HEK293 (cell line): ENCODE data around the gene PHKB.

Experiments used
- CTCF ChIA-PET: fragments of 350-600 bp; formaldehyde crosslinking; extraction: SDS; loops from one replicate; lab custom pipeline; 2021; ENCODE audit warnings: antibody characterized with exemption; lab: Yijun Ruan, JAX
- POLR2A ChIA-PET: fragments of 300-600 bp; formaldehyde crosslinking; extraction: SDS; loops from one replicate; lab custom pipeline; 2020; ENCODE audit warnings: antibody characterized with exemption, inconsistent platforms; lab: Yijun Ruan, JAX
- H3K27ac ChIP-seq: fragments of 200-500 bp; sonication (Bioruptor generic); 2 replicates; pipeline ENCODE4 v1.5.1; 2014; ENCODE audit warnings: low read depth, low read length, control low read depth, inconsistent platforms; ENCODE audit errors: extremely low read depth
- H3K36me3 ChIP-seq, 2 experiments: fragments of 200-500 bp in 1 of 2; sonication (Bioruptor generic) in 1 of 2; 1 replicate in 1 of 2; 2 replicates in 1 of 2; pipeline ENCODE4 v1.5.1; 2014 to 2017; ENCODE audit warnings: inconsistent platforms in 2 of 2, low read length in 2 of 2; ENCODE audit not compliant: control insufficient read depth in 2 of 2, insufficient read depth in 1 of 2
- H3K4me1 ChIP-seq: fragments of 200-500 bp; sonication (Bioruptor generic); 2 replicates; pipeline ENCODE4 v1.5.1; 2014; ENCODE audit warnings: mild to moderate bottlenecking, low read length, inconsistent platforms; ENCODE audit not compliant: control insufficient read depth, insufficient read depth
- H3K4me3 ChIP-seq: 2 replicates; pipeline ENCODE4 v1.5.1; 2011; ENCODE audit warnings: low read depth, mild to moderate bottlenecking, control low read depth, low read length, moderate library complexity
- H3K9me3 ChIP-seq: fragments of 200-500 bp; sonication (Bioruptor generic); 2 replicates; pipeline ENCODE4 v1.5.1; 2014; ENCODE audit warnings: low read depth, low read length, inconsistent platforms; ENCODE audit not compliant: control insufficient read depth, insufficient read depth
- BCL11A ChIP-seq: fragments of 450-650 bp; formaldehyde crosslinking; IDR thresholded peaks from 2 replicates; pipeline ENCODE4 v1.5.1; 2016; ENCODE audit warnings: low read depth, missing biosample characterization, missing genetic modification characterization
- BCL6B ChIP-seq: fragments of 450-650 bp; formaldehyde crosslinking; IDR thresholded peaks from 2 replicates; pipeline ENCODE4 v1.5.1; 2017; ENCODE audit warnings: missing biosample characterization, missing genetic modification characterization
- GFI1B ChIP-seq: fragments of 450-650 bp; formaldehyde crosslinking; IDR thresholded peaks from 2 replicates; pipeline ENCODE4 v1.5.1; 2016; ENCODE audit warnings: missing biosample characterization, missing genetic modification characterization
- KLF16 ChIP-seq: fragments of 450-650 bp; formaldehyde crosslinking; IDR thresholded peaks from 2 replicates; pipeline ENCODE4 v1.5.1; 2017; ENCODE audit warnings: missing biosample characterization, missing genetic modification characterization
- KLF9 ChIP-seq: fragments of 450-650 bp; formaldehyde crosslinking; IDR thresholded peaks from 2 replicates; pipeline ENCODE4 v1.5.1; 2016; ENCODE audit warnings: missing biosample characterization, missing genetic modification characterization, low read depth
- SALL2 ChIP-seq: fragments of 450-650 bp; formaldehyde crosslinking; IDR thresholded peaks from 2 replicates; pipeline ENCODE4 v1.5.0; 2017; ENCODE audit warnings: missing biosample characterization, mild to moderate bottlenecking, missing genetic modification characterization, borderline replicate concordance
- SP7 ChIP-seq: fragments of 450-650 bp; formaldehyde crosslinking; IDR thresholded peaks from 2 replicates; pipeline ENCODE4 v1.5.1; 2016; ENCODE audit warnings: missing biosample characterization, missing genetic modification characterization
- ZFP37 ChIP-seq: fragments of 450-650 bp; formaldehyde crosslinking; IDR thresholded peaks from 2 replicates; pipeline ENCODE4 v1.5.1; 2016; ENCODE audit warnings: missing biosample characterization, missing genetic modification characterization
- ZFP41 ChIP-seq: fragments of 450-650 bp; formaldehyde crosslinking; IDR thresholded peaks from 2 replicates; pipeline ENCODE4 v1.5.1; 2016; ENCODE audit warnings: missing biosample characterization, missing genetic modification characterization, borderline replicate concordance
- ZNF132 ChIP-seq: fragments of 450-650 bp; formaldehyde crosslinking; IDR thresholded peaks from 2 replicates; pipeline ENCODE4 v1.5.1; 2017; ENCODE audit warnings: missing biosample characterization, missing genetic modification characterization, borderline replicate concordance
- ZNF202 ChIP-seq: fragments of 450-650 bp; formaldehyde crosslinking; IDR thresholded peaks from 2 replicates; pipeline ENCODE4 v1.5.1; 2016; ENCODE audit warnings: missing biosample characterization, missing genetic modification characterization, borderline replicate concordance
- ZNF311 ChIP-seq: fragments of 450-650 bp; formaldehyde crosslinking; IDR thresholded peaks from 2 replicates; pipeline ENCODE4 v1.5.1; 2017; ENCODE audit warnings: missing biosample characterization, missing genetic modification characterization, borderline replicate concordance
- ZNF341 ChIP-seq: fragments of 450-650 bp; formaldehyde crosslinking; IDR thresholded peaks from 2 replicates; pipeline ENCODE4; 2016; ENCODE audit warnings: low read depth, missing biosample characterization, missing genetic modification characterization
- ZNF366 ChIP-seq: fragments of 450-650 bp; formaldehyde crosslinking; conservative IDR thresholded peaks from 2 replicates; pipeline ENCODE4 v1.5.1; 2016; ENCODE audit warnings: missing biosample characterization, missing genetic modification characterization
- ZNF473 ChIP-seq: fragments of 450-650 bp; formaldehyde crosslinking; IDR thresholded peaks from 2 replicates; pipeline ENCODE4 v1.5.1; 2017; ENCODE audit warnings: missing biosample characterization, missing genetic modification characterization
- ZNF501 ChIP-seq: fragments of 450-650 bp; formaldehyde crosslinking; IDR thresholded peaks from 2 replicates; pipeline ENCODE4 v1.5.1; 2016; ENCODE audit warnings: missing biosample characterization, missing genetic modification characterization
- ZNF518A ChIP-seq: fragments of 450-650 bp; formaldehyde crosslinking; conservative IDR thresholded peaks from 2 replicates; pipeline ENCODE4 v1.5.1; 2016; ENCODE audit warnings: low read depth, missing biosample characterization, missing genetic modification characterization
- ZNF692 ChIP-seq: fragments of 450-650 bp; formaldehyde crosslinking; IDR thresholded peaks from 2 replicates; pipeline ENCODE4 v1.5.1; 2016; ENCODE audit warnings: missing biosample characterization, missing genetic modification characterization
- ZNF701 ChIP-seq: fragments of 450-650 bp; formaldehyde crosslinking; IDR thresholded peaks from 2 replicates; pipeline ENCODE4 v1.5.1; 2016; ENCODE audit warnings: missing biosample characterization, missing genetic modification characterization
- ZNF76 ChIP-seq: fragments of 450-650 bp; formaldehyde crosslinking; IDR thresholded peaks from 2 replicates; pipeline ENCODE4; 2016; ENCODE audit warnings: low read depth, missing biosample characterization, missing genetic modification characterization, borderline replicate concordance
- ZNF791 ChIP-seq: fragments of 450-650 bp; formaldehyde crosslinking; IDR thresholded peaks from 2 replicates; pipeline ENCODE4 v1.5.1; 2016; ENCODE audit warnings: missing biosample characterization, missing genetic modification characterization
- TF ChIP-seq, protein P1 (sequence below): fragments of 450-650 bp; formaldehyde crosslinking; IDR thresholded peaks from 2 replicates; pipeline ENCODE4 v1.5.1; 2016; ENCODE audit warnings: missing biosample characterization, missing genetic modification characterization
- TF ChIP-seq, protein P2 (sequence below): fragments of 450-650 bp; formaldehyde crosslinking; IDR thresholded peaks from 2 replicates; pipeline ENCODE4 v1.5.1; 2016; ENCODE audit warnings: missing biosample characterization, missing genetic modification characterization

The PHKB gene

GRCh38 chr16:47460711-47461597 is at the start of gene PHKB, which contains the start of gene ITFG1 (continued):
- TF ChIP-seq ZNF692 (tag by site-specific recombination) (0 out of 2 replicates have a peak, but pooled peaks have one; percentile 50), ZNF501 (tag by site-specific recombination) (0 out of 2 replicates have a peak, but pooled peaks have one; percentile 23), ZNF76 (tag by site-specific recombination) (peak; percentile 45; the same call in 1 of the 2 replicates), ZNF341 (tag by site-specific recombination) (peak; percentile 73), KLF16 (tag by site-specific recombination) (peak; percentile 69), GFI1B (tag by site-specific recombination) (no peak), ZFP37 (tag by site-specific recombination) (0 out of 2 replicates have a peak, but pooled peaks have one; percentile 29), ZNF518A (tag by site-specific recombination) (0 out of 2 replicates have a peak, but pooled peaks have one; percentile 34), BCL11A (tag by site-specific recombination) (no peak), ZNF132 (tag by site-specific recombination) (no peak), ZNF473 (tag by site-specific recombination) (no peak), SP7 (tag by site-specific recombination) (0 out of 2 replicates have a peak, but pooled peaks have one; percentile 21)
- TF ChIP-seq, protein P1, sequence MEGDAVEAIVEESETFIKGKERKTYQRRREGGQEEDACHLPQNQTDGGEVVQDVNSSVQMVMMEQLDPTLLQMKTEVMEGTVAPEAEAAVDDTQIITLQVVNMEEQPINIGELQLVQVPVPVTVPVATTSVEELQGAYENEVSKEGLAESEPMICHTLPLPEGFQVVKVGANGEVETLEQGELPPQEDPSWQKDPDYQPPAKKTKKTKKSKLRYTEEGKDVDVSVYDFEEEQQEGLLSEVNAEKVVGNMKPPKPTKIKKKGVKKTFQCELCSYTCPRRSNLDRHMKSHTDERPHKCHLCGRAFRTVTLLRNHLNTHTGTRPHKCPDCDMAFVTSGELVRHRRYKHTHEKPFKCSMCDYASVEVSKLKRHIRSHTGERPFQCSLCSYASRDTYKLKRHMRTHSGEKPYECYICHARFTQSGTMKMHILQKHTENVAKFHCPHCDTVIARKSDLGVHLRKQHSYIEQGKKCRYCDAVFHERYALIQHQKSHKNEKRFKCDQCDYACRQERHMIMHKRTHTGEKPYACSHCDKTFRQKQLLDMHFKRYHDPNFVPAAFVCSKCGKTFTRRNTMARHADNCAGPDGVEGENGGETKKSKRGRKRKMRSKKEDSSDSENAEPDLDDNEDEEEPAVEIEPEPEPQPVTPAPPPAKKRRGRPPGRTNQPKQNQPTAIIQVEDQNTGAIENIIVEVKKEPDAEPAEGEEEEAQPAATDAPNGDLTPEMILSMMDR (tag by site-specific recombination), result peak; percentile 44; the same call in 1 of the 2 replicates
- TF ChIP-seq, protein P2, sequence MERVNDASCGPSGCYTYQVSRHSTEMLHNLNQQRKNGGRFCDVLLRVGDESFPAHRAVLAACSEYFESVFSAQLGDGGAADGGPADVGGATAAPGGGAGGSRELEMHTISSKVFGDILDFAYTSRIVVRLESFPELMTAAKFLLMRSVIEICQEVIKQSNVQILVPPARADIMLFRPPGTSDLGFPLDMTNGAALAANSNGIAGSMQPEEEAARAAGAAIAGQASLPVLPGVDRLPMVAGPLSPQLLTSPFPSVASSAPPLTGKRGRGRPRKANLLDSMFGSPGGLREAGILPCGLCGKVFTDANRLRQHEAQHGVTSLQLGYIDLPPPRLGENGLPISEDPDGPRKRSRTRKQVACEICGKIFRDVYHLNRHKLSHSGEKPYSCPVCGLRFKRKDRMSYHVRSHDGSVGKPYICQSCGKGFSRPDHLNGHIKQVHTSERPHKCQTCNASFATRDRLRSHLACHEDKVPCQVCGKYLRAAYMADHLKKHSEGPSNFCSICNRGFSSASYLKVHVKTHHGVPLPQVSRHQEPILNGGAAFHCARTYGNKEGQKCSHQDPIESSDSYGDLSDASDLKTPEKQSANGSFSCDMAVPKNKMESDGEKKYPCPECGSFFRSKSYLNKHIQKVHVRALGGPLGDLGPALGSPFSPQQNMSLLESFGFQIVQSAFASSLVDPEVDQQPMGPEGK (tag by site-specific recombination), result peak; percentile 79
- TF ChIP-seq, all 188 proteins: peak for 30

DNA sequence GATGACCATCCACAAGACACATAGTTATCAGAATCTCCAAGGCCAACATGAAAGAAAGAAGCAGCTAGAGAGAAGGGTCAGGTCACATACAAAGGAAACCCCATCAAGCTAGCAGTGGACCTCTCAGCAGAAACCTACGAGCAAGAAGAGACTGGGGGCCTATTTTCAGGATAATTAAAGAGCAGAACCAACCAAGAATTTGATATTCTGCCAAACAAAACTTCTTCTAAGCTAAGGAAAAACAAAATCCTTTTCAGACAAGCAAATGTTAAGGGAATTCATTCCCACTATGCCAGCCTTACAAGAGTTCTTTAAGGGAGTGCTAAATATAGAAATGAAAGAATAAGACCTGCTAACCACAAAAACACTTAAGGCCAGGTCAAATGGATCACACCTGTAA is 48.1 kb upstream of the PHKB start:
- ChIA-PET CTCF (no interaction called here), POLR2A (no interaction called here)
- Histone ChIP-seq H3K4me3 (no peak overlapping the region), H3K27ac (no peak overlapping the region), H3K36me3 (no peaks in the 10 kb centered on the region), H3K4me1 (no peaks in the 10 kb centered on the region), H3K9me3 (no peaks in the 10 kb centered on the region)
- TF ChIP-seq ZNF366 (no peak), SALL2 (tag by site-specific recombination) (no peak), ZNF701 (tag by site-specific recombination) (no peak), BCL6B (tag by site-specific recombination) (no peak), ZNF311 (no peak), ZNF791 (tag by site-specific recombination) (no peak), ZNF76 (tag by site-specific recombination) (no peak), KLF9 (tag by site-specific recombination) (no peak), ZFP41 (no peak), ZNF202 (tag by site-specific recombination) (no peak)
